ENCODE data around the gene ATRAID.
"Not testable (repeated sequence)": the region's sequence is repeated elsewhere in the genome, so short reads cannot be mapped to it uniquely, and the experiment has no call there.

Gene ATRAID

GRCh38 chr2:27174638-27175037 lies 37.2 kb upstream of the ATRAID start:
- Histone ChIP-seq H3K4me1 (no peaks in the 10 kb centered on the region), H3K9me3 (no peaks in the 10 kb centered on the region), H3K36me3 (no peaks in the 10 kb centered on the region), H3K27me3 (no peaks in the 10 kb centered on the region), H3K4me3 (ENCODE audit: low read depth, low read length) (no peak overlapping the region)
- TF ChIP-seq CTCF (IDR thresholded peaks at IDR 0.05; ENCODE audit: low read depth, low read length) = no peak
- DNase-seq = no peak

DNA sequence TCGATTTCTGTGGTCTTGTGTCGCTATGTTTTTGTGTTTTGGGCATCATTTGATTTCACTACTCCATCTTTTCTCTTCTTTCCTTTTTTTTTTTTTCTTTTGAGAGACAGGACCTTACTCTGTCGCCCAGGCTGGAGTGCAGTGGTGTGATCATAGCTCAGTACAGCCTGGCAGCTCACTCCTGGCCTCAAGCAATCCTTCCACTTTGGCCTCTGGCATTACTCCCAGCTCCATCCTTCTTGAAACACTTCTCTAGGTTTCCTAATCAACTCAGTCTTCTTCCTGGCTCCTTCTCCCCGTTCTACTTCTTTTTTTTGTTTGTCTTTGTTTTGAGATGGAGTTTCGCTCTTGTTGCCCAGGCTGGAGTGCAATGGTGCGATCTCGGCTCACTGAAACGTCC lies 36.5 kb upstream of the ATRAID start:
- no peaks in the 10 kb centered on the region for H3K9me3 ChIP-seq
- no peak for TF ChIP-seq CTCF (IDR thresholded peaks at IDR 0.05; ENCODE audit: low read depth, low read length)
- H3K4me1 ChIP-seq = no peaks in the 10 kb centered on the region
- no peak overlapping the region for H3K4me3 ChIP-seq (ENCODE audit: low read depth, low read length)
- no peaks in the 10 kb centered on the region for H3K27me3 ChIP-seq
- H3K36me3 ChIP-seq = no peaks in the 10 kb centered on the region
- DNase-seq = no peak

DNA sequence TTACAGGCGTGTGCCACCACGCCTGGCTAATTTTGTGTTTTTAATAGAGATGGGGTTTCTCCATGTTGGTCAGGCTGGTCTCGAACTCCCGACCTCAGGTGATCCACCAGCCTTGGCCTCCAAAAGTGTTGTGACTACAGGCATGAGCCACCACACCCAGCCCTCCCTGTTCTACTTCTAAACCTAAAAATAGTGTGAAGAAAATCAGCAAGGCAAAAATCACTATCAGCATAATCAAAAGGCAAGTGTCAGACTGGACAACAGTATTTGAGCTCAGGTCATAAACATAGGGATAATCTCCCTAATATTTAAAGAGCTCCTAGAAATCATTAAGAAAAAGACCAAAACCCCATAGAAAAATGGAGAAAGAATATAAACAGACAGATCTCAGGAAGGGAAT lies 36.1 kb upstream of the ATRAID start:
- H3K27me3 ChIP-seq; H3K9me3 ChIP-seq; H3K4me1 ChIP-seq; DNase-seq; H3K36me3 ChIP-seq; H3K4me3 ChIP-seq (ENCODE audit: low read depth, low read length): not testable (repeated sequence)

- no peak overlapping the region for H3K4me3 ChIP-seq (ENCODE audit: low read depth, low read length)
- no peaks in the 10 kb centered on the region for H3K36me3 ChIP-seq
- no peak for DNase-seq
- no peaks in the 10 kb centered on the region for H3K9me3 ChIP-seq
- H3K27me3 ChIP-seq = no peaks in the 10 kb centered on the region
- TF ChIP-seq CTCF (IDR thresholded peaks at IDR 0.05; ENCODE audit: low read depth, low read length) = no peak
- no peaks in the 10 kb centered on the region for H3K4me1 ChIP-seq
Measured at GRCh38 chr2:27177441-27178351, 34.1 kb upstream of the ATRAID start.

- Histone ChIP-seq H3K9me3 (no peaks in the 10 kb centered on the region), H3K36me3 (no peaks in the 10 kb centered on the region), H3K27me3 (no peaks in the 10 kb centered on the region), H3K4me3 (ENCODE audit: low read depth, low read length) (no peak overlapping the region), H3K4me1 (no peaks in the 10 kb centered on the region)
- TF ChIP-seq CTCF (IDR thresholded peaks at IDR 0.05; ENCODE audit: low read depth, low read length) = no peak
- no peak for DNase-seq
Measured at GRCh38 chr2:27178469-27178868, 33.4 kb upstream of the ATRAID start.

DNA sequence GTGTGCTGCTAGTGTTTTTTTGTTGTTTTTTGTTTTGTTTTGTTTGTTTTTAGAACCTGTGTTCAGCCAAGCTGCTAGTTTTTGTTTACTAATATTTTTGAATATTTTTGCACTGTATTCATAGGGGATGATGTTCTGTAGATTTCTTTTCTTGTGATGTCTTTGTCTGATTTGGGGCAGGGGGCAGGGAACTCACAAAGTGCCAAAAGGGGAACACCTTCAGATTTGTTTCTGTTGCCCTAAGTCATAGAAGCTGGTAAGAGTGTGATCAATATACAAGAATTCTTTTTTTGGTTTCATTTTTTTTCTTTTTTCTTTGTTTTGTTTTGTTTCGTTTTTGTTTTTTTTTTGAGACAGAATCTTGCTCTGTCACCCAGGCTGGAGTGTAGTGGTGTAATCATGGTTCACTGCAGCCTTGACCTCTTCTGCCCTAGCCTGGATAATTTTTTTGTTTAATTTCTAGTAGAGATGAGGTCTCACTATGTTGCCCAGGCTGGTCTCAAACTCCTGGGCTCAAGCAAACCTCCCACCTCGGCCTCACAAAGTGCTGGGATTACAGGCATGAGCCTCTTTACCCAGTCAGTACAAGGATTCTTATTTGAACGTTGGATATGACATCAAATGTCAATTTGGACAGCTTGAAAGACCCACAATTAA lies 32.4 kb upstream of the ATRAID start:
- Histone ChIP-seq H3K4me3 (ENCODE audit: low read depth, low read length) (no peak overlapping the region), H3K27me3 (no peaks in the 10 kb centered on the region), H3K9me3 (no peaks in the 10 kb centered on the region), H3K4me1 (peaks cover 3% of the 10 kb centered on the region; the same call in 1 of the 2 replicates), H3K36me3 (no peaks in the 10 kb centered on the region)
- no peak for TF ChIP-seq CTCF (IDR thresholded peaks at IDR 0.05; ENCODE audit: low read depth, low read length)
- DNase-seq = no peak

Measured in BE2C (cell line).